Stimulated activated CD4-positive, alpha-beta T cell treated with anti-CD3 and anti-CD28 coated beads, Interleukin-15, amount 100 ng/mL, for 1 hour (primary cell): Measurements from ENCODE around the gene GOLT1A.

Source experiments
- DNase-seq, 2 donors: peaks; one replicate each; pipeline ENCODE4 v3.0.0-alpha.2; 2020; ENCODE audit warnings: low read depth in 1 of 2, low spot score in 1 of 2

Gene GOLT1A

DNA sequence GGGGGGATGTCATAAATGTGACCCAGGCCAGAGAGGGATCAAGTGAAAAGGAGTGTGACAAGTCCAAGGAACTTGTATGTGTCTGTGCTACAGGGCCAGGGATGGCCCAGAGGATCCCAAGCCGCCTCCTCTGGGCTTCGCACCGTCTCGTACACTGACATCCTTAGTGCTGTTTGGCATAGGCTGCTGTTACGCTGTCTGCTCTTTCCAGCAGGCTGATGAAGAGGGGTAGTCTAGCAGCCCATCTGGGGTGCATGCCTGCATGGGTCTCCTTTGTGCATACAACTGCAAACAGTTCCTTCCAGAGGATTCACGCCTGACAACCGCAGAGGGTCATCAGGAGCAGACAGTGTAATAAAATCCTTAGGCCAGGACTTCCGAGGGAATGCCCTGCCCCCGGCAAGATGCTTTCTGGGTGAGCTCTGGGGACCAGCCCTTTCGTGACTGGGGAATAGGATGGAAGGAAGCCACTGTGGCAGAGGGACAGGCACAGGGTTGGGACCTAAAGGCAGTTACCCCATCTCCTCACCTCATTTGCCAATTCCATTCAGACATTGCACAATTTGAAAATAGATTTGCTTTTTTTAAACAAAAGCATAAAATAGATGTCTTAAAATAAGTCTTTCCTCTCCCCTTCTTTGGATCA lies 6.3 kb upstream of the GOLT1A start:
- no peak for DNase-seq

DNA sequence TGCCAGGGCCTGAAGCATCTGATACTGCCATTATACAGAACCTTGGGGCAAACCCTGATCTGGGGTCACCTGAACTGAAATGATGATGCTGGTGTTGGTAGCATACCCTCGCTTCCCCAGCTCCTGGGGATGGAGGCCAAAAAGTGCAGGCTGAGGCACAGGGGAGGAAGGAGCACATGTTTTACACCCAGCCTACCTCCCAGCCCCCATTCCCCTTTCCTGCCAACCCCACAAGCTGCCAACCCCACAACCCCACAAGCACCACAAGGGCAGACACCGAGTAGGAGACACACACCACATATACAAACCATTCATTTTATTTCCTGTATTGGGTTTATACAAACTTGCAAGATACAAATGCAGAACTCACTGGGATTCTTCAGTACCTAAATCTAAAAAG lies 4.8 kb upstream of the GOLT1A start:
- DNase-seq, result no peak

DNA sequence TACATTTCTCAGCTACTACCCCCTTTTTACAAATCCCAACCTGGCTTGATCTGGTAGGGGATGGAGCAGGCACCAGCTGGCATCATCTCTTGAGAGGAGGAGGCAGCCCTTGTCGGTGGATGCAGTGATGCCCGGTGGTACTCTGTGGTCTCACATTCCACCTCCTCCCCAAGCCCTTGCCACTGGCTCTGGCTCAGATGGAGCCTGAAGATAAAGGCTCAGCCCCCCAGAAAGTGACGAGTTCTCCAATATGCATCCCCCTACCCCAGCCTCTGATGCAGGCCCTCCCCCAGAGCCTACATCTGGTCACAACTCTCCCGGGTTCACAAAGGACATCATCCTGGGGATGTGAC lies 3.8 kb upstream of the GOLT1A start:
- DNase-seq, result no peak

DNA sequence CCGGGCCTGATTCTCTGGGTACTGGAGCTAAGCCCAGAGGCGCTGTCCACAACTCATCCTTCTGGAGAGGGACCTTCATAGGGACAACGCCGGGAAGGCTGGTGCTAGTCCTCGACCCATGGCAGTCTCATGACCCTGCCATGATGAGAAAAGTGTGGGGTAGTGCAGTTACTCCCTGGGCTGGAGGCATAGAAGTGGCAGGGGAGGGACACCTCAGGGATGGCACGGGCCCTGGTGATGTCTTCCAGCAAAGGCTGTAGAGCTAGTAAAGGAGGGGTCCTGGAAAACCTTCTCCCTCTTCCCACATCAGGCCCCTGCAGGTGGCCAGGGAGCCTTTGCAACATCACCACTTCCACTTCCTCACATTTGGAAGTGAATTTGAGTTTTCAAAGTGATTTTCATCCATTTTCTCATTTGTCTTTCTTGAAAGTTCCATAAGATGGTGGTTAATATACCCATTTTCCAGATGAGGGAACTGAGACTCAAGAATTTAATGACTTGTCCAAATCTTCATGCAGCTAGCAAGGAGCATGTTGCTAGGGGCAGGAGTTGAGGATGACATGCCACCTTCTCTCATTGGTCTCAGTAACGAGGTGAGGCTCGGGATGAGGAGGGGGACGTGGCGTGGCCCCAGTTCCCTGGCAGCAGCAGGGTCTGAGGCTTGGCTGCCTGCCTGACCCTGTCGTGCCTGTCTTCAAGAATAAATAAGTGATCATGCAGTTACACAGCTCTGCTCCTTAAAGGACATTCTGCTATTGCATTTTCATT lies 3.3 kb upstream of the GOLT1A start:
- no peak for DNase-seq

DNA sequence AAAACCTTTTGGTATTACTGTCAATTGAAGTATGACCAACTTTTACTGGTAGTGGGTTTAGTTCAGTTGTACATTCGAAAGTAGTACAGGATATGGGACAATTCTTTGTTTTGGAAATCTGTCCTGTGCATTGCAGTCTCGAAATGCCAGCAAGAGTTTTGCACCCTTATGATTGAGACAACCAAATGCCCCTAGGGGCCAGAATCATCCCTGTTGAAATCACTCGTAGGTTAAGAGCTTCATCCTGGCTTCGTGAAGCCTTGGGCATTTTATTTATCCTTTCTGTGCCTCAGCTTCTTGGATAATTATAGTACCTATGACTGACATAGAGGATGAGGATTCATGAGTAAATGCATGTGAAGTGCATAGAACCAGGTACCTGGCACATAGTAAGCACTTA lies 2.4 kb upstream of the GOLT1A start:
- DNase-seq, result no peak

DNA sequence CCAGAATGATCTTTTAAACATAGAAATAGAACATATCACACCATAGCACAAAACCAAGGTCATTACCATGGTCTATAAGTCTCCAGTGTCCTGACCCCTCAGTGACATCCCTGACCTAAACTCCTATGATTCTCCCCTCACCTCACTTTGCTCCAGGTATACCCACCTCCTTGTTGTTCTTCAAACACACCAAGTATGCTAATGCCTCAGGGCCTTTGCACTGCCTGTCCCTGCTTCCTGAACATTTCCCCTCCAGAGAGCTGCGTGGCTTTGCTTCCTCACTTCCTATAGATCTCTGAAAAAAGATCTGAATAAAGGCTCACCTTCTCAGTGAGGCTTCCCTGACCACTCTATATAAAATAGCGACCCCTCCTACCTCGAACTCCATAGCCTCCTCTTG lies 1.1 kb downstream of the GOLT1A start:
- no peak for DNase-seq

DNA sequence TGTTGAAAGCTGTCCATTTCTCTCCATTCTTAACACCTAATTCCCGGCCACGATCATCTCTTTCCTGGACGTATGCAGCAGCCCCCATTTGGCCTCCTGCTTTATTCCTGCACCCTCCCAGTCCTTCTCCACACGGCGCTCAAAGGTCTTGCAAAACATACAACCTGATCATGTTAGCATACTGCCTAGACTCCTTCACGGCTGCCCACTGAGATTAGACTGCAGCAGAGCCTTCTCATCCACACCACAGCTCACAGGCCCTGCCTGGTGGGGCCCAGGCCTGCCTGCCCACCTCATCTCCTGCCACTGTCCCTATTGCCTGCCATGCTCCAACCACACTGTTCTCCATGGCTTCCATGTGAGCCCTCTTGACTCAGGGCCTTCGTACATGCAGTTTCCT lies 2.7 kb downstream of the GOLT1A start:
- no peak for DNase-seq

DNA sequence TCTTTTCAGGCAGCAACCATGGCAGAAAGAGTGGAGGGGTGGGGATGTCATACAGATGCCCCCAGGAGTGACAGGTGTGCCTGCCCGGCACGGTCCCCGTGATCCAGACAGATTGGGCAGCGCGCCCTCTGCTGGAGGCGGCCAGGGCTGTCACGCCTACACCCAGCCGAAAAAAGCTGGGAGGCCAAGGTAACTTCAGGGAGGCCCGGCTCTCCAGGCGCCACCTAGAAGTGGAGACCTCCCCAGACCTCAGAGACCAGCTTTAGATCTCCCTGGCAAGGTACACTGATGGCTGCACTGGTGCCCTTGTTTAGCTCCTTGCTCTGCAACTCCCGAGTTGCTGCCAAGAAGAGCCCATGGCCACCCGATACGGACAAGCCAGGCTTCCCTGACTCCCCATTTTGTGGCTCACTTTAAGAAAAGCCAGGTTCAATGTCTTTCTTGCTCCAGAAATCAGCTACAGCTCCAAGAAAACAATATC lies 6.6 kb downstream of the GOLT1A start:
- peak; percentile 37 to 70 for DNase-seq

DNA sequence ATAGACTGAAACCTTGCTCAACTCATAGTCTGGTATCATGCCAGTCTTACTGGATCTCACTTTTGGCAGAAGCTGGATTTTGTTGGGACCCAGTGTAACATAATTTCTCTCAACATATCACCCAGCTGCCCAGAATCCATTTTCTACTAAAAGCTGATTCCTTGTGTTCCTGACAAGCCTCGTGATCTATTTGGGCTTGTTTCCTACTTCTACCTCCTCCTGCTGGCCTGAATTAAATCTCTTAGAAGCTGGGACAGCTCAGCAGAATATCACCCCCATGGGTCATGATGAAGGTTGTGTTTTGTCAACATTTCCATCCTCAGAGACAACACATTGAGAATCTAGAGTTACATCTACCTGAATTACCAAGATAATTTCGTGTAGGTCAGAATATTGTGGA lies 7.7 kb downstream of the GOLT1A start:
- DNase-seq, result no peak

DNA sequence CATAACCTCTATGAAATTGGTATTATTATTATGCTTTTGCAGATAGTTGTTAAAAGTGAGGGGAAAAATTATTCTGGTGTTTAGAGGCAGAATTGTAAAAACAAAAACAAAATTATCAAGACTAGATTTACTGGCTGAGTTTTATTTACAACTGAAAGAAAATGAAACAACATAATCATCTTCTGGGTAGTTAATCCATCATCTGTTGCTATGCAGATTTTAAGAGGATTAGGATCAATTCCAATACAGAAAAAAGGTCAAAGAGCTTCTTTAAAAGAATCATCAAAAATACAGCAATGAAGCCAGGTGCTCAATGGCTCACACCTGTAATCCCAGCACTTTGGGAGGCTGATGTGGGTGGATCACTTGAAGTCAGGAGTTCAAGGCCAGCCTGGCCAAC lies 8.3 kb downstream of the GOLT1A start:
- DNase-seq, result no peak

DNA sequence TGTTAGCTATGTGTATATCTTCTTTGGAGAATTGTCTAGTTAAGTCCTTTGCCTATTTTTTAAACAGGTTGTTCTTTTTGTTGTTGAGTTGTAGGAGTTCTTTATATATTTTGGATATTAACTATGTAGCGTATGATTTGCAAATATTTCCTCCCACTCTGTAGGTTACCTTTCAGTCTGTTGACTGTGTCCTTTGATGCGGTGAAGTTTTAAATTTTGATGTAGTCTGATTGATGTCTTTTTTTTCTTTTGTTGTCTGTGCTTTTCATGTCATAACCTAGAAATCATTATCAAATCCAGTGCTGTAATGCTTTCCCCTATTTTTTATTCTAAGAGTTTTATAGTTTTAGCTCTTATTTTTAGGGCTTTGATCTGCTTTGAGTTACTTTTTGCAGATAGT lies 8.8 kb downstream of the GOLT1A start:
- no peak for DNase-seq

DNA sequence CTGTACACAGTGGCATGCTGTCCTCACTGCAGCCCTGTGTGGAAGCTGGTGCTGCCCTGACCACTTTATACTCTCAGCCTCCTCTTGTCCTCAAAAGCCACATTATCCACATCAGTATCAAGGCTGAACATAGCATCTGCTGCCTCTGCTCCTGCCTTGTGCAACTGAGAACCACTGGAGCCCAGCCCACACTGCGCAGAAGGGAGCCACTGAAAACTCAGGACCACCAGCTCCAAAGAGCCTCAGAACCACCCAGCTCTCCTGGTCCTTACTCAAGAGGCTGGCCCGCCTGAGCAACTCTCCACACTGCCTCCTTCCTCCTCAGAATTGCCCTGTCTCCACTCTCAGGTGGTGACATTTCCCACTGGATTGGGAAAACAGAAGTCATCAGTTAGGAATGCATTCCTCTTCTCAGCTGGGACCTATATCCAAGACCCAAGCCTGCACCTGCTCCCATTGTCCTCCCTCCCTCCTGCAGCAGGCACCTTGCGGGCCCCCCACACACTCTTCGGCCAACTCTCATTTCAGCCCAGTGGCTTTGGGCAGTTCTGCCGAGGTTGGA lies 10.5 kb downstream of the GOLT1A start:
- DNase-seq, result no peak

DNA sequence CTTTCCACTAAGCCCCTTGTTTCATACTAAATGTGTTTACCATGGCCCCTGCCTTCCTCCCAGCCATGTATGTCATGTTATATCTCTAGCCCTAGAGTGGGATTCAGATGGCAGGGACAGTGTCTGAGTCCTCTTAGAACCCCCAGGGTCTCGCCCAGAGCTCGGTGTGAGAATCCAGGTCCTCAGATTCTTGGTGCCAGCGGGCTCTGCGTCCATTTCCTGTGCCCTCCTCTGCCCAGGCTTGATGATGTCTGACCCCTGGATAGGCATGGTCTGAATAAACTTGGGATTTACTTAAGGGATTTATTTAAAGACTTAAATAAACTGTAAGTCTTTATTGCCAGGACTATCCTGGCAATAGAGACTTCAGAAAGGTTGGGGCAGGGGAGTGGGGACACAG lies 11.3 kb downstream of the GOLT1A start:
- no peak for DNase-seq

DNA sequence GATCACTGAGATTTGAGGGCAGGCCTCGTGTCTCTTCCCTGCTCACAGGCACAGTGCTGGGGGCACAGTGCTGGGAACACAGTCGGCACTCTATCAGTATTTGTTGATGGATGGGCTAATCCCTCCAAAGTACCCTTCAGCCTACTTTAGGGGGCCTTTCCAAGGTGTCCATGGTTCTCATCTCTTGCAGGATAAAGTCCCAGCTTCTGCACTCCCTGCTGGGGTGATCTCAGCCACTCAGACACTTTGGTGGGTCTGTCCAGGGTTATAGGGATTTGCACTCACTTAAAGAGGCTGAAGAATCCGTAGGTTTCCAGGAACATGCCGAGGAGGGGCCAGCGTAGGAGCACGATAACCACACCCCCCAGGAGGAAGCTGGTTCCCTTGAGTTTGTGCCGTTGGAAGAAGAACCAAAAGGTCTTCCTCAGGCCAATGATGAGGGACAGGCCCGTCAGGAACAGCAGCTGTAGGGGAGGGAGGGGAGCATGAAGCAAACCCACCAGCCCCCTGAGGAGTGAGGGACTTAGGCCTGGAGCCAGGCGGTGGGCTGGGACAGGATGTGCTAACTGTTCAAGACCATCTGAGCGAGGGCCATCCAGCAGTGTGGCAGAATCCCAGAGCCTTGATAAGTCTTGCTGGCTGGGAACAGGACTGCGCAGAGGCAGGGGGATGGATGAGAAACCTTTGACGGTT lies 12.3 kb downstream of the GOLT1A start:
- DNase-seq, result no peak

DNA sequence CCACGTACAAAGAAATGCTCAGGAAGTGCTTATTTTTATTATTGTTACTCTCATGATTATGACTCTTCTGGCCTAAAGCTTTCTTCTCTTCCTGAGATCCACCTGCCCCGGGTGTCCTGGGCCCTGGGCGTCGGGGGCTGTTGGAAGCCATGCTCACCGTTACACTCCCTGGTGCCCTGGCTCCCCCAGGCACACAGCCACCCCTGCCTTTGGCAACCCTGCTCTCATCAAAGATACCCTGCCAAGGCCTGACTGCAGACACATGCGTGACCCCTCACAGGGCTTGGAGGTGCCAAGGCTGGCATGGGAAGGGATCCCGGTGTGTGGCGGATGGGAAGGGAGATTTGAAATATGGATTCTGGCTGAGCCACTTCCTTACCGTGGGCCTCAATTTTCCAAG lies 14.2 kb downstream of the GOLT1A start:
- no peak for DNase-seq

DNA sequence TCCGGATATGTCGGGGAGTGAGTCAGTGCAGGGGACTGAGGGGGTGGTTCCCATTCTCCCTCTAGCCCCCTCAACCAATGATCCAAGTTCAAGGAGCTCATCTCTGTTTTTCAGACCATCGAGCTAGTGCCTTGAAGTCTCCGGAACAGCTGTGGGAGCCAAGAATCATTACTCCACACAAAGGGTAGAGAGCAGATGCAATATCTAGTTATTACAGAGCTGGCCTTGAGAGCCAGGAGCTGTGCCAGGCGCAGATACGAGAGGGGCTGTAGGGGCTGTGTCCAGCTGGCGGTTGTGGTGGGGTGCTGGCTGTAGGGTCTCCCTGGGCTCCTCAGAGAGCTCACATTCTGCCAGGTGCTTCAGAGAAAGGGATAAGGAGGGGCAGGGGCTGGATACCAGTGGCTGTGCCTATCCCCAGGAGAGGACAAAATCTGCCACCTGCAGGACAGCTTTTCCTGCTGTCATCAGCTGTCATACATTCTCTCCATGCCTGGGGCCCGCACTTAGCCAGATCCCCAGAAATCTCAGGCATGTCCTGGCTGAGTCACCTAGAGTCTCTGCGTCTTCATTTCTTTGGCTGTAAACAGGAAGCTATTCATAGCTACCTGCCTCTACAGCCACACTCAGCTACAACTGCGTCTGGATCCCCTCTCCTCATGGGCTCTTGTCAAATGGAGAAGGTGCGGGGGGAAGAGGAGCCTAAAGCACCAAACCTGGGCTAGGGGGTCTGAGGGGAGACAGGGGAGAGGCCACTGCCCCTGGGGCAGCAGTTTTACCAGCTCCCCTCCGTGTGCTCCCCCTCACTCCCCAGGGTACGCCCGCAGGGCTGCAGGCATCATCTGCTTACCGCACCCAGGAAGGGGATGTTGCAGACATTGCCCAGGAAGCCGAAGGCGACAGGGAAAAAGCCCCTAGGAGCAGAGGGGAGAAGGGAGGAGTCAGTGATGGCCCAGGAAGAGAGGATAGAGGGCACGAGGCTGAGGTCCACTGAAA lies 15.1 kb downstream of the GOLT1A start:
- no peak for DNase-seq

DNA sequence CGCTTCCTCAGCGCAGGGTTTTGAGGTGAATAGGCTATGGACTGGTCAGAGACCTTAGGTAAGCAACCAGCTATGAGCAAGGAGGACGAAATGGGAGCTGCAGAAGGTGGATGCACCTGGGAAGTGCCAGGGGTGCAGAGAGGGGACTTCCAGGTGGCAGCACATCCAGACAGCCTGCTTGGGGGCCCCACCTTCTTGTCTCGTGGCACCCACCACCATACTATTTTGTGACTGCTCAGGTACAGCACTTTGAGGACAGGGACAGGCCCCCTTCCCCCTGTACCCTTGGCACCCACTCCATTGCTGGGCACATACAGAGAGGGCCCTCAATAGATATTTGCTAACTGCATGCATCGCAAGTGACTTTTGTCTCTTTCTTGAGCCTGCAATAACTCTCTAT lies 16.7 kb downstream of the GOLT1A start:
- no peak for DNase-seq

DNA sequence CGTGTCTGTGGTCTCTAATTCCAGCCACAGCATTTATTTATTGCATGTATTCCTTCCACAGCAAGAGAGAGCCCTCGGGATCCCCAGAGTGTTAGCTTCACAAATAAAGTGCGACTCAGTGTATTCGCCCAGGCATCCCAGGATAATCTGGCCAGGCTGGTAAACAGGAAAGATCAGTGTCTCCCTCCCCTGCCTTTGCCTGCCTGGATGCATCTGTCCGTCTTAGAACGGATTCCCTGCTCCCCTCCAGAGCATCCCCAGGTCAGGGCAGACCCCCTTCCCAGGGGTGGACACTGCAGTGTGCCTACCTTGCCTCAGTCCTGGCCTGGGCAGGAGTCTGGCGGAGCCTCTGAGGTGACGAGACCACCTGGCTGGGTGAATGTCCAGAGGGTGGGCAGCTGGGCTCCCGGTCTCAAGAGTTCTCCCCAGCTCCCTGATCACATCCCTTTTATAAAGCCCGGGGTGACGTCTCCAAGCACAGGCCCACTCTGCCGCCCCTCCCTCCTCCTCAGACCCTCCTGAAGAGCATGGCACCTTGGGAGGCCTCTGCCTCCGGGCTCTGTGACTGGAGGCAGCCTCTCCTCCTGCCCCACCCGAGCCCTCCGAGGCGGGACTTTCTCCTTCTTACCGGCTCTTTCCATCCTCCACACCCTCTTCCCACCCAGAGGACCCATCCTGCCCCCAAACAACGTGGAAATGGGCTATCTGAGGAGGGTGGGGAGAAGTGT lies 17.6 kb downstream of the GOLT1A start, which contains the start of gene KISS1:
Gene KISS1, minus strand, starts transcription at position 424 of the 728 bp plus-strand sequence. CDS start 3,615 bp downstream, outside the sequence.
- DNase-seq, result no peak

DNA sequence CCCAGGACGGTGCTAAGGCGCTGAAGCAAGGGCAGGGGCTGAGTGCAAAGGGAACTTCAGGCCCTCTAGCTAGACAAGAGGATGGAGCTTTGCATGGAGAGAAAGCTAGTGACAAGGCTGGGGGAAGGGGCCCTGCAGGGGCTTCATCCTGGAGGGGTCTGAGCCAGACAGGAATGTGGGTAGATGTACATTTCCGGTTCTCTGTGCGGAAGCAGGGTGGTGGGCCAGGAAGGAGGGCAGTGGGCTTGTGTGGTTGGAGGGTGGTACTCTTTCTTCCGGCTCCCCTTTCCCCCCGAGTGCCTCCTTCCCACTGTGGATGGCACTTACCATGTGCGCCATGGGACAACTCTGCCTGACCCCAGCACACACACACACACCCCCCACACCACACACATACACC lies 19.0 kb downstream of the GOLT1A start:
- no peak for DNase-seq

DNA sequence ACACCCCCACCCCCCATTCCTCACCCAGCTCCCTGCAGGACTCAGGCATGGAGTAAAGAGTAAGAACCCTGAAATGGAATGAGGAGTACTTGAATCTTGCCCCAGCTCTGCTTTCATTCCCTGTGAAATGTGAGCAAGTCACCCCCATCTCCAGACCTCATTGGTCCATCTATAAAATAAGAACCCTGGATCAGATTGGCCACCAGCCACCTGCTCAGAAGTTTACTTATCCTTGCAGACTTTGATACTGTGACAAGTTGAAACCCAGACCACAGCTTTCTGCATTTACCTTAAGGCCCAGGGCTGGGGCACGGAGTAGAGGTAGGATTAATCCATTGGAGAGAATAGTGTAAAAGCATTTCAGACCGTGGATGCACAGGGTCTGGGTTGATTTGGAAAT lies 19.7 kb downstream of the GOLT1A start:
- DNase-seq, result no peak
